Lower leg skin (tissue), 4 donors: ENCODE measurements around the gene ITPKB. TPM values are rescaled to one million over a fixed set of nuclear protein-coding genes. Genes with fewer than 3 reads are reported as not detected.
A peak's percentile ranks its signal among the peaks of the same experiment; 100 is the strongest.

Experiments used
- DNase-seq, 2 donors: peaks; one replicate each; pipeline ENCODE4 v3.0.0-alpha.2; 2019; ENCODE audit warnings: low spot score in 2 of 2
- H3K4me3 ChIP-seq: fragments of 200-600 bp; sonication (generic); 2 replicates; pipeline ENCODE4 v1.5.1; 2017; ENCODE audit warnings: mild to moderate bottlenecking, low read depth; ENCODE audit not compliant: poor library complexity, severe bottlenecking
- CTCF ChIP-seq, 3 donors: fragments of 450-650 bp; IDR thresholded peaks; one replicate each; pipeline ENCODE4 v1.5.1; 2016; ENCODE audit warnings: antibody characterized with exemption in 3 of 3, mild to moderate bottlenecking in 3 of 3, moderate library complexity in 2 of 3
- POLR2A ChIP-seq, 2 donors: fragments of 450-650 bp; IDR thresholded peaks; one replicate each; pipeline ENCODE4 v1.6.1; 2016 to 2017; ENCODE audit warnings: antibody characterized with exemption in 2 of 2, mild to moderate bottlenecking in 1 of 2, moderate library complexity in 1 of 2
- WGBS, 2 donors: methylation state at CpG; one replicate each; pipeline ENCODE4 v1.1.5; 2018; 5-methylcytosine and 5-hydroxymethylcytosine counted together
- intact Hi-C: fragments of 100-400 bp; cut with DNase I; formaldehyde crosslinking; loops from one replicate; pipeline ENCODE4 v1.15.0; 2023; ENCODE audit warnings: low total_unique reads
- total RNA-seq, 4 donors: library from RNA; depleted of rRNA; stranded (reverse); fragments of >200 nt; gene quantifications; one replicate each; pipeline ENCODE4 v1.1.0, GENCODE V29; 2016

The ITPKB gene
- total RNA-seq, 4 donors from 2014 or later: 39.3 to 57.2 (median 44.1) TPM

GRCh38 chr1:226629896-226630550 is 109.1 kb downstream of the ITPKB start:
- H3K4me3 ChIP-seq: no peak overlapping the region
- TF ChIP-seq POLR2A (IDR thresholded peaks at IDR 0.05) (no peak), CTCF (IDR thresholded peaks at IDR 0.05) (no peak)
- intact Hi-C loops: no loop called here
- WGBS, 2 donors: 91 to 97% methylated on average over 6 of the region's 6 CpGs
- peak in 1 of 2 donors; percentile 40 for DNase-seq

GRCh38 chr1:226629210-226629895 is 109.7 kb downstream of the ITPKB start:
- intact Hi-C loops: no loop called here

GRCh38 chr1:226628612-226629155 is 110.4 kb downstream of the ITPKB start:
- TF ChIP-seq POLR2A (IDR thresholded peaks at IDR 0.05) (no peak), CTCF (IDR thresholded peaks at IDR 0.05) (no peak)
- DNase-seq: peak in 1 of 2 donors; percentile 61
- WGBS, 2 donors: 88 to 90% methylated on average over 10 of the region's 10 CpGs
- intact Hi-C loops: no loop called here
- H3K4me3 ChIP-seq: no peak overlapping the region

More at GRCh38 chr1:226629210-226629895, 109.7 kb downstream of the ITPKB start:
- DNase-seq: peak in 1 of 2 donors; percentile 82
- WGBS, 2 donors: 93 to 94% methylated on average over 15 of the region's 18 CpGs
- H3K4me3 ChIP-seq: no peak overlapping the region
- TF ChIP-seq CTCF (IDR thresholded peaks at IDR 0.05) (no peak), POLR2A (IDR thresholded peaks at IDR 0.05) (no peak)

GRCh38 chr1:226627924-226628611 is 111.0 kb downstream of the ITPKB start:
- intact Hi-C loops: no loop called here
- peak in 1 of 2 donors; percentile 75 for DNase-seq
- no peak for TF ChIP-seq CTCF (IDR thresholded peaks at IDR 0.05)
- TF ChIP-seq POLR2A (IDR thresholded peaks at IDR 0.05): no peak

GRCh38 chr1:226627050-226627755 is 111.9 kb downstream of the ITPKB start:
- 87 to 89% methylated on average over 6 of the region's 6 CpGs for WGBS, 2 donors

More at GRCh38 chr1:226627924-226628611, 111.0 kb downstream of the ITPKB start:
- WGBS, 2 donors: 85 to 90% methylated on average over 11 of the region's 11 CpGs
- H3K4me3 ChIP-seq: no peak overlapping the region

More at GRCh38 chr1:226627050-226627755, 111.9 kb downstream of the ITPKB start:
- intact Hi-C loops: no loop called here
- TF ChIP-seq POLR2A (IDR thresholded peaks at IDR 0.05): no peak
- TF ChIP-seq CTCF (IDR thresholded peaks at IDR 0.05): no peak
- H3K4me3 ChIP-seq: no peak overlapping the region
- peak in 1 of 2 donors; percentile 21 for DNase-seq
